ENCODE results near the gene GJD4. TPM values are rescaled to one million over a fixed set of nuclear protein-coding genes. Genes with fewer than 3 reads are reported as not detected.

Gene GJD4
- total and polyA plus RNA-seq, 10 of the 15 experiments (the other 5 are each of a cell fraction or from before 2014, with no cell fraction given) = not detected

DNA sequence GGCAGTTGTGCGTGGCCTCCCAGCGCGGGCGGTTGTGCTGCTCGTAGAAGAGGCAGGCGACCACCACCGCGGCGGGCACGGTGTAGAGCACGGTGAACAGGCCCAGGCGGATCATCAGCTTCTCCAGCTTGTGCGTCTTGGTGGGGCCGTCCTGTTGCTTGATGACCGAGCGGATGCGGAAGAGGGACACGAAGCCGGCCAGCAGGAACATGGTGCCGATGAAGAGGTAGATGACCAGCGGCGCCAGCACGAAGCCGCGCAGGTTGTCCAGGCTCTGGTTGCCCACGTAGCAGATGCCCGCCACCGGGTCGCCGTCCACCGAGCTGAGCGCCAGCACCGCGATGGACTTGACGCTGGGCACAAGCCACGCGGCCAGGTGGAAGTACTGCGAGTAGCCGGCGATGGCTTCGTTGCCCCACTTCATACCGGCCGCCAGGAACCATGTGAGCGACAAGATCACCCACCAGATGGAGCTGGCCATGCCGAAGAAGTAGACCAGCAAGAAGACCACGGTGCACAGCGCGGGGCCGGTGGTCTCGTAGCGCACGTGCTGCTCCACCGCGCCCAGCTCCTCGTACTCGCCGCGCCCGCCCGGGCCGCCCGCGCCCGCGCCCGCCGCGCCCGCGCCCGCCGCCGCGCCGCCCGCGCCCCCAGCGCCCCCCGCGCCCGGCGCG, 34.7 kb downstream of the GJD4 start:
- intact Hi-C loops (cut with micrococcal nuclease; ENCODE audit: unreplicated experiment) = loop anchor here (10.0 kb wide), 1 partner anchor 1135 kb away; no protein-coding TSS in a partner anchor
- POLR2A ChIA-PET = no interaction called here
- ATAC-seq (no peak), DNase-seq (ENCODE audit: low read depth, low spot score) (no peak), FAIRE-seq (no peak)
- 56% methylated on average over 38 of the region's 83 CpGs for WGBS (ENCODE audit: insufficient coverage, insufficient replicate concordance, low lambda C conversion rate, missing lambda C conversion rate)
- in situ Hi-C loops (cut with MboI) = no loop called here
- no peak overlapping the region for H3K27ac ChIP-seq (ENCODE audit: control insufficient read depth, insufficient read depth)
- TF ChIP-seq MYC (IDR thresholded peaks at IDR 0.05; ENCODE audit: insufficient read depth, insufficient read length, insufficient replicate concordance, low read length, severe bottlenecking) (no peak), EGR1 (IDR thresholded peaks at IDR 0.05; ENCODE audit: borderline replicate concordance in 1 of 2, low read depth in 2 of 2, low read length in 2 of 2) (no peak), GABPA (IDR thresholded peaks at IDR 0.05; ENCODE audit: low read depth) (no peak), RELA (IDR thresholded peaks at IDR 0.05; ENCODE audit: borderline replicate concordance, partially characterized antibody) (no peak), MEF2B (IDR thresholded peaks at IDR 0.05; ENCODE audit: partially characterized antibody, poor library complexity, severe bottlenecking) (no peak), ZNF274 (IDR thresholded peaks at IDR 0.05; ENCODE audit: insufficient read depth, insufficient read length) (no peak), NR2F1 (conservative IDR thresholded peaks at IDR 0.05) (no peak), POLR2A (IDR thresholded peaks at IDR 0.05; ENCODE audit: low read depth, low read length) (no peak), ZZZ3 (IDR thresholded peaks at IDR 0.05; ENCODE audit: control insufficient read depth, insufficient read length, low read depth) (no peak)
- TF ChIP-seq, protein P1, sequence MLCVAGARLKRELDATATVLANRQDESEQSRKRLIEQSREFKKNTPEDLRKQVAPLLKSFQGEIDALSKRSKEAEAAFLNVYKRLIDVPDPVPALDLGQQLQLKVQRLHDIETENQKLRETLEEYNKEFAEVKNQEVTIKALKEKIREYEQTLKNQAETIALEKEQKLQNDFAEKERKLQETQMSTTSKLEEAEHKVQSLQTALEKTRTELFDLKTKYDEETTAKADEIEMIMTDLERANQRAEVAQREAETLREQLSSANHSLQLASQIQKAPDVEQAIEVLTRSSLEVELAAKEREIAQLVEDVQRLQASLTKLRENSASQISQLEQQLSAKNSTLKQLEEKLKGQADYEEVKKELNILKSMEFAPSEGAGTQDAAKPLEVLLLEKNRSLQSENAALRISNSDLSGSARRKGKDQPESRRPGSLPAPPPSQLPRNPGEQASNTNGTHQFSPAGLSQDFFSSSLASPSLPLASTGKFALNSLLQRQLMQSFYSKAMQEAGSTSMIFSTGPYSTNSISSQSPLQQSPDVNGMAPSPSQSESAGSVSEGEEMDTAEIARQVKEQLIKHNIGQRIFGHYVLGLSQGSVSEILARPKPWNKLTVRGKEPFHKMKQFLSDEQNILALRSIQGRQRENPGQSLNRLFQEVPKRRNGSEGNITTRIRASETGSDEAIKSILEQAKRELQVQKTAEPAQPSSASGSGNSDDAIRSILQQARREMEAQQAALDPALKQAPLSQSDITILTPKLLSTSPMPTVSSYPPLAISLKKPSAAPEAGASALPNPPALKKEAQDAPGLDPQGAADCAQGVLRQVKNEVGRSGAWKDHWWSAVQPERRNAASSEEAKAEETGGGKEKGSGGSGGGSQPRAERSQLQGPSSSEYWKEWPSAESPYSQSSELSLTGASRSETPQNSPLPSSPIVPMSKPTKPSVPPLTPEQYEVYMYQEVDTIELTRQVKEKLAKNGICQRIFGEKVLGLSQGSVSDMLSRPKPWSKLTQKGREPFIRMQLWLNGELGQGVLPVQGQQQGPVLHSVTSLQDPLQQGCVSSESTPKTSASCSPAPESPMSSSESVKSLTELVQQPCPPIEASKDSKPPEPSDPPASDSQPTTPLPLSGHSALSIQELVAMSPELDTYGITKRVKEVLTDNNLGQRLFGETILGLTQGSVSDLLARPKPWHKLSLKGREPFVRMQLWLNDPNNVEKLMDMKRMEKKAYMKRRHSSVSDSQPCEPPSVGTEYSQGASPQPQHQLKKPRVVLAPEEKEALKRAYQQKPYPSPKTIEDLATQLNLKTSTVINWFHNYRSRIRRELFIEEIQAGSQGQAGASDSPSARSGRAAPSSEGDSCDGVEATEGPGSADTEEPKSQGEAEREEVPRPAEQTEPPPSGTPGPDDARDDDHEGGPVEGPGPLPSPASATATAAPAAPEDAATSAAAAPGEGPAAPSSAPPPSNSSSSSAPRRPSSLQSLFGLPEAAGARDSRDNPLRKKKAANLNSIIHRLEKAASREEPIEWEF (IDR thresholded peaks at IDR 0.05; ENCODE audit: insufficient replicate concordance, low read depth, low read length) = no peak
- H3K9ac ChIP-seq (ENCODE audit: control insufficient read depth, insufficient read depth, low read length) = no peak overlapping the region
- CTCF ChIA-PET = no interaction called here
- H3K79me2 ChIP-seq (ENCODE audit: control insufficient read depth, insufficient read depth, low read length) = no peaks in the 10 kb centered on the region
- no peak overlapping the region for H3K4me3 ChIP-seq
- peak overlapping the region; percentile 67; the same call in 1 of the 2 replicates for H3K4me2 ChIP-seq (ENCODE audit: control insufficient read depth, insufficient read depth)
- H2AFZ ChIP-seq (ENCODE audit: control insufficient read depth, low read depth, low read length) = no peak overlapping the region
- RAD21 ChIA-PET (ENCODE audit: unreplicated experiment) = no interaction called here
- no TSS peak for BruUV-seq (replicated peaks)
- SMC1A ChIA-PET (ENCODE audit: uncharacterized antibody, unreplicated experiment) = no interaction called here
- peaks cover 0 to 13% of the 10 kb centered on the region in 2 experiments for H3K27me3 ChIP-seq (replicated peaks in 1 of 2; ENCODE audit: control insufficient read depth in 2 of 2, insufficient read depth in 2 of 2, low read length in 1 of 2)
- 0 out of 2 replicates have a peak, but pooled peaks cover 3% of the 10 kb centered on the region for H3K4me1 ChIP-seq (ENCODE audit: control insufficient read depth, insufficient read depth, low read length)
- H4K20me1 ChIP-seq (ENCODE audit: control insufficient read depth, insufficient read depth) = no peaks in the 10 kb centered on the region
- no peaks in the 10 kb centered on the region; the same call in 2 of the 3 replicates for H3K9me3 ChIP-seq (replicated peaks; ENCODE audit: control insufficient read depth, insufficient read depth, low read length)
- no peaks in the 10 kb centered on the region for H3K36me3 ChIP-seq (ENCODE audit: control insufficient read depth in 2 of 2, insufficient read depth in 2 of 2, low read length in 1 of 2)
